DOHH2 (cell line): ENCODE results near the gene CRTAC1.

Source experiments
- H3F3A ChIP-seq: fragments of 200-600 bp; sonication (generic), shearing (Covaris generic); 2 replicates; pipeline ENCODE4 v1.6.0; 2016; ENCODE audit warnings: antibody characterized with exemption, mild to moderate bottlenecking; ENCODE audit not compliant: control insufficient read depth, insufficient read depth
- H3K27ac ChIP-seq: fragments of 200-600 bp; sonication (generic); 2 replicates; pipeline ENCODE4 v1.5.1; 2014; ENCODE audit warnings: low read depth, mild to moderate bottlenecking, low read length, moderate library complexity
- H3K27me3 ChIP-seq: fragments of 200-600 bp; sonication (generic); 2 replicates; pipeline ENCODE4 v1.6.1; 2014; ENCODE audit warnings: mild to moderate bottlenecking, low read length, mixed read lengths; ENCODE audit not compliant: control insufficient read depth
- H3K36me3 ChIP-seq: fragments of 200-600 bp; sonication (generic); 2 replicates; pipeline ENCODE4 v1.6.1; 2014; ENCODE audit warnings: mild to moderate bottlenecking, low read length, moderate library complexity, mixed read lengths; ENCODE audit not compliant: control insufficient read depth
- H3K4me1 ChIP-seq: fragments of 200-600 bp; sonication (generic); 2 replicates; pipeline ENCODE4 v1.6.1; 2014; ENCODE audit warnings: mild to moderate bottlenecking, low read length, mixed read lengths; ENCODE audit not compliant: control insufficient read depth
- H3K4me2 ChIP-seq: fragments of 200-600 bp; sonication (generic); 2 replicates; pipeline ENCODE4 v1.6.0; 2014; ENCODE audit warnings: mild to moderate bottlenecking, low read length, moderate library complexity
- H3K4me3 ChIP-seq: fragments of 200-600 bp; sonication (generic); 2 replicates; pipeline ENCODE4 v1.5.1; 2014; ENCODE audit warnings: mild to moderate bottlenecking, low read length, mixed read lengths
- H3K79me2 ChIP-seq: fragments of 200-600 bp; sonication (generic); 2 replicates; pipeline ENCODE4 v1.6.1; 2014; ENCODE audit warnings: mild to moderate bottlenecking, low read length, mixed read lengths; ENCODE audit not compliant: control insufficient read depth
- H3K9me2 ChIP-seq: fragments of 200-600 bp; sonication (generic); replicated peaks from 2 replicates; pipeline ENCODE4 v1.6.1; 2014; ENCODE audit warnings: mild to moderate bottlenecking, low read length, mixed read lengths; ENCODE audit not compliant: control insufficient read depth
- H3K9me3 ChIP-seq: fragments of 200-600 bp; sonication (generic); 2 replicates; pipeline ENCODE4 v1.6.1; 2014; ENCODE audit warnings: antibody characterized with exemption, low read length, mixed read lengths; ENCODE audit not compliant: control insufficient read depth, insufficient read depth
- H4K20me1 ChIP-seq: fragments of 200-600 bp; sonication (generic); 2 replicates; pipeline ENCODE4 v1.6.0; 2014; ENCODE audit warnings: low read depth, mild to moderate bottlenecking, antibody characterized with exemption, low read length, moderate library complexity; ENCODE audit not compliant: control insufficient read depth, insufficient read depth
- EZH2phosphoT487 ChIP-seq: fragments of 200-600 bp; sonication (generic); IDR thresholded peaks from 2 replicates; pipeline ENCODE4 v1.6.1; 2017; ENCODE audit warnings: borderline replicate concordance, mild to moderate bottlenecking, antibody characterized with exemption, low read length, moderate library complexity, mixed read lengths
- TF ChIP-seq, protein P1 (sequence below): fragments of 200-600 bp; sonication (generic); IDR thresholded peaks from one replicate; pipeline ENCODE4 v1.5.1; 2014; ENCODE audit warnings: antibody characterized with exemption, mild to moderate bottlenecking, low read depth, low read length; ENCODE audit not compliant: poor library complexity, severe bottlenecking

Gene CRTAC1

DNA sequence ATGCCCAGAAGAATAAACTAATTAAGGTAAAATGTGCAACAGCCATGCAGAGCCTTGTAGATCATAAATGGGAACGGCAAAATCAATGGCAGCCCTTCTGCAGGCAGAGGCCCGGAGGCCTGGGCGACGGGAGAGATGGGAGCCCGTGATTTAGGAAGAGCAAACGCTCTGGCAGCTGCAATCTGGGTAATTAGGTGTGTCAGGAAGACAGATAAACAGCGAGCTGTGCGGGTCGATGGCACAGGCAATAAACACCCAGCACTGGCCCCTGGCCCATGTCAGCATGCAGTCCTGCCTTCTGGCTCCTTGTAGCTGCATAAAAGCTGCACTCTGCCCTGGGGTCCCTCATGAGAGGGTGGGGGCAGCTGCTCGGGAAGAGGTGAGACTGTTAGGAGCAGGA lies 102.8 kb downstream of the CRTAC1 start:
- Histone ChIP-seq H3K36me3 (no peaks in the 10 kb centered on the region), H3K4me3 (no peak overlapping the region), H3F3A (no peaks in the 10 kb centered on the region), H3K79me2 (no peaks in the 10 kb centered on the region), H3K4me1 (no peaks in the 10 kb centered on the region), H3K27ac (no peak overlapping the region), H3K9me3 (no peaks in the 10 kb centered on the region), H3K27me3 (peaks cover 19% of the 10 kb centered on the region), H3K9me2 (no peaks in the 10 kb centered on the region), H4K20me1 (no peaks in the 10 kb centered on the region), H3K4me2 (no peak overlapping the region)
- TF ChIP-seq, protein P1, sequence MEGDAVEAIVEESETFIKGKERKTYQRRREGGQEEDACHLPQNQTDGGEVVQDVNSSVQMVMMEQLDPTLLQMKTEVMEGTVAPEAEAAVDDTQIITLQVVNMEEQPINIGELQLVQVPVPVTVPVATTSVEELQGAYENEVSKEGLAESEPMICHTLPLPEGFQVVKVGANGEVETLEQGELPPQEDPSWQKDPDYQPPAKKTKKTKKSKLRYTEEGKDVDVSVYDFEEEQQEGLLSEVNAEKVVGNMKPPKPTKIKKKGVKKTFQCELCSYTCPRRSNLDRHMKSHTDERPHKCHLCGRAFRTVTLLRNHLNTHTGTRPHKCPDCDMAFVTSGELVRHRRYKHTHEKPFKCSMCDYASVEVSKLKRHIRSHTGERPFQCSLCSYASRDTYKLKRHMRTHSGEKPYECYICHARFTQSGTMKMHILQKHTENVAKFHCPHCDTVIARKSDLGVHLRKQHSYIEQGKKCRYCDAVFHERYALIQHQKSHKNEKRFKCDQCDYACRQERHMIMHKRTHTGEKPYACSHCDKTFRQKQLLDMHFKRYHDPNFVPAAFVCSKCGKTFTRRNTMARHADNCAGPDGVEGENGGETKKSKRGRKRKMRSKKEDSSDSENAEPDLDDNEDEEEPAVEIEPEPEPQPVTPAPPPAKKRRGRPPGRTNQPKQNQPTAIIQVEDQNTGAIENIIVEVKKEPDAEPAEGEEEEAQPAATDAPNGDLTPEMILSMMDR, result no peak
- no peak for TF ChIP-seq EZH2phosphoT487

DNA sequence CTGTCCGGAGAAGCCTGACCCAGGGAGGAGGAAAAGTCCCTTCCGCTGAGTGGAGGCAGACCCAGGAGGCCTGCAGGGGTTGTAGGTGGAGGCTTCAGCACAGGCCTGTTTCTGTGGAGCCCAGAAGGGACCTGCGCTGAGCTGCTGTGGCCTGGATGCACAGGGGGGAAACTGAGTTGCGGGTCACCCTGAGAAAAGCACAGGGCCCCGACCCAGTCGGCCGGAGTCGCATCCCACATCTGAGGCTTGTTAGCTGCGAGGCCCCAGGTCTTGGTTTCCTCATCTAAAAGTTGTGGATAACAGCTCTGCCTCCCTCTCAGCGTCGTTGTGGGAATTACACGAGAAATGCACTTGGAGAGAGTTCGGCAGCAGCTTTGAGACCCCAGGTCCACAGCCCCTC lies 104.4 kb downstream of the CRTAC1 start:
- H3K27me3 ChIP-seq, result peaks cover 19% of the 10 kb centered on the region

DNA sequence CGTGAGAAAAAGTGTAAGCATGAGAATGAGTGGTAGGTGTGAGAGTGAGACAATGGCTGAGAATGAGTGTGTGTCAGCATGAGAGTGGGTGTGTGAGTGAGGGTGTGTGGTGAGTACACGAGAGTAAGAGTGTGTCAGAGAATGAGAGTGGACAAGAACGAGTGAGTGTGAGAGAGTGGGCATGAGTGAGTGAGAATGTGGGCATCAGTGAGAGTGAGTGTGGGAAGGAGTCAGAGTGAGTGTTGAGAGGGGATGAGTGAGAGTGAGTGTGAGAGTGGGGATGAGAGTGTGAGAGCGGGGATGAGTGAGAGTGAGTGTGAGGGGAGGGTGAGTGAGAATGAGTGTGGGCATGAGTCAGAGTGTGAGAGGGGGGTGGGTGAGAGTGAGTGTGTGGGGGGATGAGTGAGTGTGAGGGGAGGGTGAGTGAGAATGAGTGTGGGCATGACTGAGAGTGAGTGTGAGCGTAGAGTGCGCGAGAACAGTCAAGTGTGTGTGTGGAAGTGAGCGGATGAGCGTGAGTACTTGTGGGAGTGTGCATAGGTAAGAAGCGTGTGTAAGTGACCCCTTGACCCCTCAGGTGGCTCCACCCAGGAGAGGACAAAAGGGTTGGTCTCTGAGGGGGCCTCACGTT lies 105.0 kb downstream of the CRTAC1 start:
- Histone ChIP-seq H3K4me3 (no peak overlapping the region), H3K4me1 (no peaks in the 10 kb centered on the region), H3K27me3 (peaks cover 17% of the 10 kb centered on the region), H3K4me2 (no peak overlapping the region), H3F3A (no peaks in the 10 kb centered on the region), H4K20me1 (no peaks in the 10 kb centered on the region), H3K27ac (no peak overlapping the region), H3K36me3 (no peaks in the 10 kb centered on the region), H3K9me3 (no peaks in the 10 kb centered on the region), H3K9me2 (no peaks in the 10 kb centered on the region), H3K79me2 (no peaks in the 10 kb centered on the region)
- TF ChIP-seq EZH2phosphoT487, result no peak
- TF ChIP-seq, protein P1, result no peak

More for the DNA sequence above, 104.4 kb downstream of the CRTAC1 start:
- no peaks in the 10 kb centered on the region for H3K4me1 ChIP-seq
- no peak overlapping the region for H3K27ac ChIP-seq
- TF ChIP-seq, protein P1, result no peak
- no peak for TF ChIP-seq EZH2phosphoT487
- H3K9me2 ChIP-seq, result no peaks in the 10 kb centered on the region
- H3K4me3 ChIP-seq, result no peak overlapping the region
- H3K79me2 ChIP-seq, result no peaks in the 10 kb centered on the region
- H3K9me3 ChIP-seq, result no peaks in the 10 kb centered on the region
- no peaks in the 10 kb centered on the region for H3F3A ChIP-seq
- no peaks in the 10 kb centered on the region for H4K20me1 ChIP-seq
- no peak overlapping the region for H3K4me2 ChIP-seq
- H3K36me3 ChIP-seq, result no peaks in the 10 kb centered on the region
